HK-2 (cell line): ENCODE measurements around the gene SCAMP1.
"Not testable (repeated sequence)": the region's sequence is repeated elsewhere in the genome, so short reads cannot be mapped to it uniquely, and the experiment has no call there.

ENCODE experiments used
- DNase-seq: peaks from one replicate; pipeline ENCODE4 v3.0.0-alpha.2; 2018; ENCODE audit not compliant: unreplicated experiment

SCAMP1 gene, protein sequence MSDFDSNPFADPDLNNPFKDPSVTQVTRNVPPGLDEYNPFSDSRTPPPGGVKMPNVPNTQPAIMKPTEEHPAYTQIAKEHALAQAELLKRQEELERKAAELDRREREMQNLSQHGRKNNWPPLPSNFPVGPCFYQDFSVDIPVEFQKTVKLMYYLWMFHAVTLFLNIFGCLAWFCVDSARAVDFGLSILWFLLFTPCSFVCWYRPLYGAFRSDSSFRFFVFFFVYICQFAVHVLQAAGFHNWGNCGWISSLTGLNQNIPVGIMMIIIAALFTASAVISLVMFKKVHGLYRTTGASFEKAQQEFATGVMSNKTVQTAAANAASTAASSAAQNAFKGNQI

GRCh38 chr5:78359831-78360673, at the start of gene SCAMP1:
TSS of gene SCAMP1 (plus strand) at chr5:78360617. CDS start at chr5:78360672, 55 bp downstream.
- DNase-seq = peak; percentile 85

DNA sequence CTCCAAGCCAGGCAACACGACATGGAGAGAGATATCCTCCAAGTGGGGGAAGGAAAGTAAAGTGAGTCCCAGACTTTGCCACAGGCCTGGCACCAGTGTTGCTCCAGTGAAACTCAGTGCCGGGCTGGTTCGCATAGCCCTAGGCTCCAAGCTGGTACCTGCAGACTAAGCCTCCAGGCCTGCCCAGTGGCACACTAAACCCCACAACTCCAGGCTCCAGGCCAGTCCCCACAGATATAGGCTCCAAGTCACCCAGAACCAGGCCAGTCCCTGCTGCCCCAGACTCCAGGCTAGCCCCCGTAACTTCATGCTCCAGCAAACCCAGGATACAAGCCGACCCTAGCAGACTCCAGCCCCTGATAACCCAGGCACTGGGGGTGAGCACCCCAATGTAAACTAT, 42.9 kb upstream of the SCAMP1 start:
- DNase-seq = no peak

GRCh38 chr5:78318337-78318736, 42.1 kb upstream of the SCAMP1 start:
- no peak for DNase-seq

GRCh38 chr5:78320401-78320800, 40.0 kb upstream of the SCAMP1 start:
- no peak for DNase-seq

DNA sequence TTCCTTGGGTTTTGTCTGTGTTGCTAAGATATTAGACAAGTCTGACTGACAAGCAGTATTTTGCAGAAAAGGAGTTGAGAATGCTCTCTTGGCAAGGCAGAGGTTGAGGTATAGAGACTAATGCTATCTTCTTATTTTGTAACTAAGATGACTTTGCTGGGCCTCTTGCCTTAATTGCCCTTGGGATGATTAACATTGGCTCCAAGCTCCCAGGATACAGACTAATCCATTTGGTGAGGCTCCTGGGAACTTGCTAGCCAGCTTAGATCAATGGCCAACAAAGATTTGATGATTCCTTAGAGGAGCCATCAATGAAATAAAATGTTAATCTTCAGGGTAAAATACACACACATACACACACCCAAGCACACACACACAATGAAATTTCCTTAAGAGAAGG, 37.2 kb upstream of the SCAMP1 start:
- DNase-seq = no peak

DNA sequence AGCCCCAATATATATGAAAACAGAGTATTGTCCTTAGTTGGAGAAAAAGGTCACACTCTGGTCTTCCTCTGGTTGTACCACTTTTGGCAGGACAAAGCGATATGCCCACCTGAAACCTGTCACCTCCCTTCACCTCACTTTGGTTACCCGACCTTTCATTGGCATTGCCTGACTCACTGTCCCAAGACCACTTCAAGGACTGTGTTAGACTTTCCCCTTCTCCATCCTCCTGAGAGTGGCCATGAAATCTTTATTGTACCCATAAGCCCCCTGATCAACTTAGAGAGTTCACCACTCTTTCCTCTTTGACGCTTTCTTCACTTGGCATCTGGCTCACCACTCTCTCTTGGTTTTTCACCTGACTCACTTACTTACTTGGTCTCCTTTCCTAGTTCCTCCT, 33.5 kb upstream of the SCAMP1 start:
- DNase-seq = no peak

GRCh38 chr5:78327761-78328510, 32.5 kb upstream of the SCAMP1 start:
- no peak for DNase-seq

DNA sequence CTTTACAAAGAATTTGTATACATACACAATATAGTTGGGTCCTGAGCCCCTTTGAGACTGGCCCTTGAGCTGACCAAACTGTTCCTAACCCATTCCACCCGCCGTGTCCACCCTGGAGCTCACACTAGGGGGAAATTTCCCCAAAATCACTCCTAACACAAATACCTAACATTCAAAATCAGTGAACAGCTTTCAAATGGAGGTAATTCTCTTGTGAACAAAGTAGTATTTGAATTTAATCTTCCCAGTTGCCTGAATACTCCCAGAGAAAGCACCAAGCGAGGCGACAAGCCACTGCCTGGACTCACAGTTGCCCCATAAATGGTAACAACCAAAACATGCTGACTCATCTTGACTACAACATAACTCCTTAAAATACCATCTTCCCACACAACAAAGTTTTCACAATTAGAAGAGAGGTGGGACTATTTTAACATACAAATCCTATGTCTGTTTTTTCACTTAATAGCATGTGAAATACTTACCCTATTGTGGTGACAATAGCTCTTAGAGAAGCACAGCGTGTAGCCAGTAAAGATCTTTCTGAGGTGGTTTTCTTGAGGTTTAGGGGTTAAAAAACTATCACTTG, 31.7 kb upstream of the SCAMP1 start:
- no peak for DNase-seq

- DNase-seq = no peak
Observed at GRCh38 chr5:78331523-78332080, 28.8 kb upstream of the SCAMP1 start.

GRCh38 chr5:78334811-78335210, 25.6 kb upstream of the SCAMP1 start:
- DNase-seq = no peak

DNA sequence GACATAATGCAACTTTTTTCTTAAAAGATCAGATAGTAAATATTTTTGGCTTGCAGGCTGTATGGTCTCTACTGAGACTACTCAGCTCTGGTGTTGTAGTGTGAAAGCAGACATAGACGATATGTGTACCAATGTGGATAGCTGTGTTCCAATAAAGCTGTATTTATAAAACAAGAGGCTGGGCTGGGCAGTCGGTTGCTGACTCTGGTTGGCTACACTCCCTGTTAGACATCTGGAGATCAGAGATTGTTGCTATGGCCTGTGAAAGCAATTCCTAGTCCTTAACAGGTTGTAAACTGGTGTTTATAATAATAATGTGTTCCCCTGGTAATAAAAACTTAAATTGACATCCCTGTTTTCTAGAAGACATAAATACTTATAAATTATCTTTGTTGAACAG, 24.4 kb upstream of the SCAMP1 start:
- DNase-seq = no peak

DNA sequence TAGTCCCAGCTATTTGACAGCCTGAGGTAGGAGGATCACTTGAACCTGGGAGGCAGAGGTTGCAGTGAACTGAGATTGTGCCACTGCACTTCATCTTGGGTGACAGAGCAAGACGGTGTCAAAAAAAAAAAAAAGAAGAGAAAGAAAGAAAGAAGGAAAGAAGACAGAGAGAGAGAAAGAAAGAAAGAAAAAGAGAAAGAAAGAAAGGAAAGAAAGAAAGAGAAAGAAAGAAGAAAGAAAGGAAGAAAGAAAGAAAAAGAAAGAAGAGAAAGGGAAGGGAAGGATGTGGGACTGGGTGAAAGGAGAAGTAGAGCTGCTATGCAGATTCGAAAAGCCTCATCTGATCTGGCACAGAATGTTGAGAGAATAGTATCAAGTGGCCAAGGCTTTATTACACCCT, 23.7 kb upstream of the SCAMP1 start:
- DNase-seq = no peak

DNA sequence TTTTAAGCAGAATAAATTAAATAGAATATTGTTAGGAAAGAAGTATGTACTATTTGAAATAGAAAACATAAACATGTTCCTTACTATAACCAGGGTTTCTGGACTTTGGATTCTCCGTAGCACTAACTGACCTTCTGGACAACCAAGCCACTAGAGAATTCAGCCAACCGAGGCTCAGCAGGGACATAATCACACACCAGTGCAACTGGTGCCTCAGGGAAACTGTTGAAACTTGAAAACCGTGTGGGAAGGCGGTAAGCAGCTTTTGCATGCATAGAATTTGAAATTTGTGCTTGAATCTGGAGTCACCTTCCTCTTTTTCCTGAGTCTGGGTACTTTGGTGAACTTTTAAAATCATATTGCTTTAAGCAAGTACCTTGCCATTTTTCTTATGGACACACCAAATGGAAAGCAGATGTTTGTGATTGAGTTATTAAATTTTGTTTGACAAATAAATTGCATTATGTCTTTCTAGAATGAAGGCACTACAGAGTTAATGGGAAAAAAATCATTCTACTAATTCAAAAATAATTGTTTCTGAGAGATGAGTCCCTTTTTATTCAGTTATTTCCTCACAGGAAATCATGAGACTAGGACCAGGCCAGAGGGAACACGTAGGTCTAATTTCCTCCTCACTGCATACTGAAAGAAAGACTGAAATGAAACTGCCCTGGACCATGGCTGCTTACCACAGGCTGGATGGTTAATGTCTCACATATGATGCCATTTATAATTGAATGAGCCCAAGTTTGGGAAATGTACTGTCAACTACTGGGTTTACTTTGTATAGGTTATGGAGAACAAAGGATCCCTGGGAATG, 20.6 kb upstream of the SCAMP1 start:
- no peak for DNase-seq

GRCh38 chr5:78341440-78341839, 19.0 kb upstream of the SCAMP1 start:
- no peak for DNase-seq

DNA sequence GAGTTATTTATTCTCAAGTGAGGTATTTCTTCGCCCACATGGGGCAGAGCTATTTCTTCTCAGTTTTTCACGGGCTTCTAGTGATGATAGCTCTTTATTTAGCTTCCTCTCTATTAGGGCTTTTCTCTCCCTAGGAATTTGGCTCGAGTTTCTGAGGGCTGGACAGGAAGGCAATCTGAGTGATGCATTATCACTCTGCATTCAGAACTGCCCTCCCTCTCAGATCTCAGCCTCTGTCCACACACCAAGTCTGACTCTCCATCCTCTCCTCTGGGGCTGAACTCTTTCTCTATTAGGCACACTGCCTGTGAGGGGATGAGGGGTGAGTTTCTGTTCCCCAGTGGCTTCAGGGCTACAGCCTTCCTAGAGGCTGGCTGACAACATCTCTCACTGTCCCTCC, 14.9 kb upstream of the SCAMP1 start:
- no peak for DNase-seq

GRCh38 chr5:78353520-78353919, 6.9 kb upstream of the SCAMP1 start:
- DNase-seq = no peak

- no peak for DNase-seq
Observed at GRCh38 chr5:78354066-78354670, 6.2 kb upstream of the SCAMP1 start.

DNA sequence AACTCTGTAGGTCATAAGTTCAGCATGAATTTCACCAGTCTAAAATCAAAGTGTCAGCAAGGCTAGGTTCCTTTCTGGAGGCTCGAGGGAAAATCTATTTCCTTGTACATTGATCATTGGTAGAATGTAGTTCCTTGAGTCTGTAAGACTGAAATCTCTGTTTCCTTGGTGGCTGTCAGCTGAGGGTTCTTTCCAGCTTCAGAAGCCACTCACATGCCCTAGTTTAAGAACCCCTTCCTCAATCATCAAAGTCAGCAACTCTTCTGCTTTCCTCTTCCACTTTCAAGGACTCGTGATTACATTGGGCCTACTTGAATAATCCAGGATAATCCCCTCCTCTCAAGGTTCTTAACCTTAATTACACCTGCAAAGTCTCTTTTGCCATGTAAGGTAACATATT, 4.9 kb upstream of the SCAMP1 start:
- DNase-seq = no peak

GRCh38 chr5:78359455-78359830, 974 bp upstream of the SCAMP1 start:
- DNase-seq = not testable (repeated sequence)

DNA sequence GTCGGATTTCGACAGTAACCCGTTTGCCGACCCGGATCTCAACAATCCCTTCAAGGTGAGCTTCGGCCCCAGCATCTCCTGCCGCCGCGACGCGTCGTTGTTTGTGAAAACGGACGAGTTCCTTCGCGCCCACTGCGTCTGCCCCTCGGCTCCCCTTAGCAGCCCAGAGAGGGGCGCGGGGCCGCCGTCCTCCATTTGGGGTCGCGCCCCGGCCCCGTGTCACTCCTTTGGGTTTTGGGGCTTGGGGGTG, 182 bp downstream of the SCAMP1 start:
- DNase-seq = no peak
